Ishikawa (cell line): Measurements from ENCODE around the gene MT1F.

ENCODE experiments used
- CEBPB ChIP-seq: IDR thresholded peaks from 2 replicates; pipeline ENCODE4 v1.6.1; 2012
- CREB1 ChIP-seq: IDR thresholded peaks from 2 replicates; pipeline ENCODE4 v1.6.1; 2012; ENCODE audit warnings: low read depth
- EGR1 ChIP-seq: IDR thresholded peaks from 2 replicates; pipeline ENCODE4 v1.6.1; 2012
- EP300 ChIP-seq: IDR thresholded peaks from 2 replicates; pipeline ENCODE4 v1.6.1; 2012; ENCODE audit warnings: borderline replicate concordance
- FOXM1 ChIP-seq: IDR thresholded peaks from 2 replicates; pipeline ENCODE4 v1.6.1; 2012; ENCODE audit warnings: low read depth, borderline replicate concordance
- MAX ChIP-seq: IDR thresholded peaks from 2 replicates; pipeline ENCODE4 v1.6.1; 2012
- NFIC ChIP-seq: IDR thresholded peaks from 2 replicates; pipeline ENCODE4 v1.6.1; 2012
- RAD21 ChIP-seq: IDR thresholded peaks from 2 replicates; pipeline ENCODE4 v1.6.1; 2012; ENCODE audit warnings: low read depth
- REST ChIP-seq: IDR thresholded peaks from 2 replicates; pipeline ENCODE4 v1.6.1; 2012; ENCODE audit warnings: low read depth, mild to moderate bottlenecking
- TAF1 ChIP-seq: IDR thresholded peaks from 2 replicates; pipeline ENCODE4 v1.6.1; 2012; ENCODE audit warnings: low read depth, mild to moderate bottlenecking
- TCF12 ChIP-seq: IDR thresholded peaks from 2 replicates; pipeline ENCODE4 v1.6.1; 2012; ENCODE audit warnings: low read depth
- TEAD4 ChIP-seq: IDR thresholded peaks from 2 replicates; pipeline ENCODE4 v1.6.1; 2012
- USF1 ChIP-seq: IDR thresholded peaks from 2 replicates; pipeline ENCODE4 v1.6.1; 2012
- YY1 ChIP-seq: IDR thresholded peaks from 2 replicates; pipeline ENCODE4 v1.6.1; 2012; ENCODE audit warnings: low read depth
- ZBTB7A ChIP-seq: IDR thresholded peaks from 2 replicates; pipeline ENCODE4 v1.6.1; 2012; ENCODE audit warnings: low read depth

MT1F gene

GRCh38 chr16:56684926-56685590, 27.3 kb downstream of the MT1F start:
- TF ChIP-seq MAX, result no peak

GRCh38 chr16:56686758-56687157, 29.0 kb downstream of the MT1F start:
- TF ChIP-seq CEBPB (no peak), MAX (no peak), EGR1 (no peak), CREB1 (no peak), USF1 (no peak), YY1 (no peak), RAD21 (no peak)

GRCh38 chr16:56688762-56689161, 31.0 kb downstream of the MT1F start:
- no peak for TF ChIP-seq TCF12
- TF ChIP-seq REST, result no peak
- no peak for TF ChIP-seq CEBPB
- no peak for TF ChIP-seq YY1
- TF ChIP-seq EGR1, result no peak
- no peak for TF ChIP-seq FOXM1
- no peak for TF ChIP-seq RAD21
- no peak for TF ChIP-seq CREB1

GRCh38 chr16:56689171-56689570, 31.4 kb downstream of the MT1F start:
- TF ChIP-seq CREB1 (no peak), TCF12 (no peak), ZBTB7A (no peak), MAX (no peak), RAD21 (no peak), CEBPB (no peak), TAF1 (no peak), USF1 (no peak), TEAD4 (no peak), NFIC (no peak), EP300 (no peak; the same call in 1 of the 2 replicates), YY1 (no peak), FOXM1 (no peak), EGR1 (no peak), REST (no peak)

GRCh38 chr16:56690420-56691122, 32.8 kb downstream of the MT1F start:
- no peak for TF ChIP-seq ZBTB7A
- no peak for TF ChIP-seq RAD21
- no peak for TF ChIP-seq CREB1
- TF ChIP-seq TAF1, result no peak
- no peak for TF ChIP-seq CEBPB
- TF ChIP-seq TEAD4, result no peak
- TF ChIP-seq YY1, result no peak
- no peak for TF ChIP-seq MAX
- no peak for TF ChIP-seq NFIC
- no peak for TF ChIP-seq EP300

GRCh38 chr16:56691885-56692284, 34.1 kb downstream of the MT1F start:
- TF ChIP-seq MAX, result peak; percentile 45; the same call in 1 of the 2 replicates
- TF ChIP-seq REST, result no peak
- TF ChIP-seq TCF12, result peak; percentile 89
- no peak for TF ChIP-seq YY1
- peak; percentile 91 for TF ChIP-seq EP300
- no peak for TF ChIP-seq EGR1
- TF ChIP-seq NFIC, result peak; percentile 88
- TF ChIP-seq CEBPB, result no peak
- TF ChIP-seq TAF1, result no peak
- peak; percentile 88 for TF ChIP-seq USF1
- TF ChIP-seq RAD21, result no peak; the same call in 1 of the 2 replicates
- TF ChIP-seq TEAD4, result peak; percentile 82
- no peak for TF ChIP-seq ZBTB7A
- TF ChIP-seq FOXM1, result peak; percentile 60; the same call in 1 of the 2 replicates
- TF ChIP-seq CREB1, result no peak
